Measurements from ENCODE around the gene IGFLR1.

DNA sequence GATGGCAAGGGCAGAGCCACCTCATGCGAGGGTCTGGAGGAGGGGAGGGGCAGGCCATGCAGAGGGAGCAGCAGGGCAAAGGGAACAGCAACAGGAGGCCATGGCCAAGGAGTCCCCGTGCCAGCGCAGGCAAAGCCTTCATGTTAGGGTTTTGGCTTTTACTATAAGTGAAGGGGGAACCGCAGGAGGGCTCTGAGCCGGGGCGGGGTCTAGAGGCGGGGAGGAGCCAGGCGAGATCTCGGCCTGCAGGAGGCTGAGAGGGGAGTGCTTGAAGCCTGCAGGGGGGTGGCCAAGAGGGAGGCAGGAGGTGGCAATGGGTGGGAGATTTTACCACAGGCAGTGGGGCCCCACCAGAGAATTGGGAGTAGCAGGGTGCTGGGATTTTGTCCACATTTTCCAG, 39.4 kb upstream of the IGFLR1 start:
- TF ChIP-seq, protein P1, sequence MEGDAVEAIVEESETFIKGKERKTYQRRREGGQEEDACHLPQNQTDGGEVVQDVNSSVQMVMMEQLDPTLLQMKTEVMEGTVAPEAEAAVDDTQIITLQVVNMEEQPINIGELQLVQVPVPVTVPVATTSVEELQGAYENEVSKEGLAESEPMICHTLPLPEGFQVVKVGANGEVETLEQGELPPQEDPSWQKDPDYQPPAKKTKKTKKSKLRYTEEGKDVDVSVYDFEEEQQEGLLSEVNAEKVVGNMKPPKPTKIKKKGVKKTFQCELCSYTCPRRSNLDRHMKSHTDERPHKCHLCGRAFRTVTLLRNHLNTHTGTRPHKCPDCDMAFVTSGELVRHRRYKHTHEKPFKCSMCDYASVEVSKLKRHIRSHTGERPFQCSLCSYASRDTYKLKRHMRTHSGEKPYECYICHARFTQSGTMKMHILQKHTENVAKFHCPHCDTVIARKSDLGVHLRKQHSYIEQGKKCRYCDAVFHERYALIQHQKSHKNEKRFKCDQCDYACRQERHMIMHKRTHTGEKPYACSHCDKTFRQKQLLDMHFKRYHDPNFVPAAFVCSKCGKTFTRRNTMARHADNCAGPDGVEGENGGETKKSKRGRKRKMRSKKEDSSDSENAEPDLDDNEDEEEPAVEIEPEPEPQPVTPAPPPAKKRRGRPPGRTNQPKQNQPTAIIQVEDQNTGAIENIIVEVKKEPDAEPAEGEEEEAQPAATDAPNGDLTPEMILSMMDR (IDR thresholded peaks at IDR 0.05; ENCODE audit: low read depth, low read length, missing input control) = no peak
- TF ChIP-seq, protein P2, sequence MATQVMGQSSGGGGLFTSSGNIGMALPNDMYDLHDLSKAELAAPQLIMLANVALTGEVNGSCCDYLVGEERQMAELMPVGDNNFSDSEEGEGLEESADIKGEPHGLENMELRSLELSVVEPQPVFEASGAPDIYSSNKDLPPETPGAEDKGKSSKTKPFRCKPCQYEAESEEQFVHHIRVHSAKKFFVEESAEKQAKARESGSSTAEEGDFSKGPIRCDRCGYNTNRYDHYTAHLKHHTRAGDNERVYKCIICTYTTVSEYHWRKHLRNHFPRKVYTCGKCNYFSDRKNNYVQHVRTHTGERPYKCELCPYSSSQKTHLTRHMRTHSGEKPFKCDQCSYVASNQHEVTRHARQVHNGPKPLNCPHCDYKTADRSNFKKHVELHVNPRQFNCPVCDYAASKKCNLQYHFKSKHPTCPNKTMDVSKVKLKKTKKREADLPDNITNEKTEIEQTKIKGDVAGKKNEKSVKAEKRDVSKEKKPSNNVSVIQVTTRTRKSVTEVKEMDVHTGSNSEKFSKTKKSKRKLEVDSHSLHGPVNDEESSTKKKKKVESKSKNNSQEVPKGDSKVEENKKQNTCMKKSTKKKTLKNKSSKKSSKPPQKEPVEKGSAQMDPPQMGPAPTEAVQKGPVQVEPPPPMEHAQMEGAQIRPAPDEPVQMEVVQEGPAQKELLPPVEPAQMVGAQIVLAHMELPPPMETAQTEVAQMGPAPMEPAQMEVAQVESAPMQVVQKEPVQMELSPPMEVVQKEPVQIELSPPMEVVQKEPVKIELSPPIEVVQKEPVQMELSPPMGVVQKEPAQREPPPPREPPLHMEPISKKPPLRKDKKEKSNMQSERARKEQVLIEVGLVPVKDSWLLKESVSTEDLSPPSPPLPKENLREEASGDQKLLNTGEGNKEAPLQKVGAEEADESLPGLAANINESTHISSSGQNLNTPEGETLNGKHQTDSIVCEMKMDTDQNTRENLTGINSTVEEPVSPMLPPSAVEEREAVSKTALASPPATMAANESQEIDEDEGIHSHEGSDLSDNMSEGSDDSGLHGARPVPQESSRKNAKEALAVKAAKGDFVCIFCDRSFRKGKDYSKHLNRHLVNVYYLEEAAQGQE (IDR thresholded peaks at IDR 0.05) = no peak
- TF ChIP-seq FOXA1 (IDR thresholded peaks at IDR 0.05) = no peak

Measured in liver (tissue), 2 donors.